Smooth muscle cell (in vitro differentiated cells): ENCODE measurements around the gene SLC26A9. TPM values are rescaled to one million over a fixed set of nuclear protein-coding genes. Genes with fewer than 3 reads are reported as not detected.

ENCODE experiments used
- DNase-seq: peaks from one replicate; lab custom pipeline; 2025; ENCODE audit not compliant: unreplicated experiment; lab: John Stamatoyannopoulos, UW
- H2AFZ ChIP-seq: fragments of 200-600 bp; sonication (generic); 2 replicates; pipeline ENCODE4 v1.6.0; 2016; ENCODE audit warnings: antibody characterized with exemption, low read depth, mild to moderate bottlenecking
- H3F3A ChIP-seq: fragments of 200-600 bp; sonication (generic); 2 replicates; pipeline ENCODE4 v1.6.0; 2017; ENCODE audit warnings: antibody characterized with exemption, low read depth
- H3K27ac ChIP-seq: fragments of 200-600 bp; sonication (generic); 2 replicates; pipeline ENCODE4 v1.5.1; 2016; ENCODE audit warnings: low read depth, mild to moderate bottlenecking
- H3K27me3 ChIP-seq: fragments of 200-600 bp; sonication (generic); 2 replicates; pipeline ENCODE4 v1.6.1; 2016; ENCODE audit warnings: low read depth, mild to moderate bottlenecking
- H3K36me3 ChIP-seq: fragments of 200-600 bp; sonication (generic); 2 replicates; pipeline ENCODE4 v1.5.1; 2016; ENCODE audit warnings: low read depth
- H3K4me1 ChIP-seq: fragments of 200-600 bp; sonication (generic); 2 replicates; pipeline ENCODE4 v1.5.1; 2016; ENCODE audit warnings: low read depth
- H3K4me2 ChIP-seq: fragments of 200-600 bp; sonication (generic); 2 replicates; pipeline ENCODE4 v1.6.0; 2016; ENCODE audit warnings: mild to moderate bottlenecking
- H3K4me3 ChIP-seq: fragments of 200-600 bp; sonication (generic); 2 replicates; pipeline ENCODE4 v1.5.1; 2016; ENCODE audit warnings: mild to moderate bottlenecking
- H3K79me2 ChIP-seq: fragments of 200-600 bp; sonication (generic); 2 replicates; pipeline ENCODE4 v1.6.0; 2016; ENCODE audit warnings: low read depth, mild to moderate bottlenecking
- H3K9ac ChIP-seq: fragments of 200-600 bp; sonication (generic); 2 replicates; pipeline ENCODE4 v1.6.0; 2016; ENCODE audit warnings: low read depth
- H3K9me3 ChIP-seq: fragments of 200-600 bp; sonication (generic); replicated peaks from 2 replicates; pipeline ENCODE4 v1.5.1; 2016; ENCODE audit warnings: low read depth
- H4K20me1 ChIP-seq: fragments of 200-600 bp; sonication (generic); 2 replicates; pipeline ENCODE4 v1.6.0; 2016; ENCODE audit warnings: low read depth
- CTCF ChIP-seq: fragments of 200-600 bp; sonication (generic); IDR thresholded peaks from 2 replicates; pipeline ENCODE4 v1.5.1; 2017; ENCODE audit warnings: borderline replicate concordance, mild to moderate bottlenecking, antibody characterized with exemption; ENCODE audit not compliant: insufficient read depth, poor library complexity, severe bottlenecking
- WGBS: methylation state at CpG from one replicate; pipeline ENCODE4 v1.1.7; 2016; ENCODE audit warnings: low lambda C conversion rate; 5-methylcytosine and 5-hydroxymethylcytosine counted together
- polyA plus RNA-seq: library from polyadenylated mRNA; unstranded; fragments of >200 nt; fragmentation: Nextera tagmentation; extraction: Ambion mirVana; gene quantifications from 2 replicates; pipeline ENCODE4 v1.2.1, GENCODE V29; 2016
- total RNA-seq: library from RNA; depleted of rRNA; stranded (reverse); fragments of >200 nt; gene quantifications from 2 replicates; pipeline ENCODE4 v1.2.3, GENCODE V29; 2014

The SLC26A9 gene
- total and polyA plus RNA-seq, 2 experiments from 2014 or later, result not detected

DNA sequence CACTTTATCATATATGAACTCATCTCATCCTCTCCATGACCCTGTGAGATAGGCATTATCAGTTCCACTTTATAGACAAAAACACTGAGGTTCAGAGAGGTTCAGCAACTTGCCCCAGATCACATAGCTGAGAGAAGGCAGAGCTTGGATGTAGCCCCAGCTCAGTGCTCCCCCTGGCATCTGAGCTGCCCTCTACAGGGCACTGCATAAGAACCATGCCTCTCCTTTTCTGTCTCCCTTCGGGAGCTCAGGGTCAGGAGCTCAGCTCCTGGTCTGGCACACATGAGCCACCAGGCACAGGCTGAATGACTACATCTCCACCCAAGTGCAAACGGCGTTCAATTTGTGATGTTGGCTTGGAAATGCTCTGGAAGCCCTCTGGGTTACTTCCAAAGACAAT lies 43.0 kb upstream of the SLC26A9 start:
- H3K79me2 ChIP-seq, result no peaks in the 10 kb centered on the region
- H3K9ac ChIP-seq, result no peak overlapping the region
- no peaks in the 10 kb centered on the region for H3F3A ChIP-seq
- H3K27me3 ChIP-seq, result no peaks in the 10 kb centered on the region
- no peak for DNase-seq
- no peak overlapping the region for H3K27ac ChIP-seq
- no peak overlapping the region for H3K4me2 ChIP-seq
- 87% methylated on average over 3 of the region's 3 CpGs for WGBS
- peaks cover 4% of the 10 kb centered on the region for H4K20me1 ChIP-seq
- H3K9me3 ChIP-seq, result no peaks in the 10 kb centered on the region
- TF ChIP-seq CTCF, result no peak
- H3K36me3 ChIP-seq, result no peaks in the 10 kb centered on the region
- H2AFZ ChIP-seq, result no peak overlapping the region
- no peaks in the 10 kb centered on the region for H3K4me1 ChIP-seq
- H3K4me3 ChIP-seq, result no peak overlapping the region

GRCh38 chr1:205985330-205986005 lies 42.2 kb upstream of the SLC26A9 start:
- no peak for DNase-seq

DNA sequence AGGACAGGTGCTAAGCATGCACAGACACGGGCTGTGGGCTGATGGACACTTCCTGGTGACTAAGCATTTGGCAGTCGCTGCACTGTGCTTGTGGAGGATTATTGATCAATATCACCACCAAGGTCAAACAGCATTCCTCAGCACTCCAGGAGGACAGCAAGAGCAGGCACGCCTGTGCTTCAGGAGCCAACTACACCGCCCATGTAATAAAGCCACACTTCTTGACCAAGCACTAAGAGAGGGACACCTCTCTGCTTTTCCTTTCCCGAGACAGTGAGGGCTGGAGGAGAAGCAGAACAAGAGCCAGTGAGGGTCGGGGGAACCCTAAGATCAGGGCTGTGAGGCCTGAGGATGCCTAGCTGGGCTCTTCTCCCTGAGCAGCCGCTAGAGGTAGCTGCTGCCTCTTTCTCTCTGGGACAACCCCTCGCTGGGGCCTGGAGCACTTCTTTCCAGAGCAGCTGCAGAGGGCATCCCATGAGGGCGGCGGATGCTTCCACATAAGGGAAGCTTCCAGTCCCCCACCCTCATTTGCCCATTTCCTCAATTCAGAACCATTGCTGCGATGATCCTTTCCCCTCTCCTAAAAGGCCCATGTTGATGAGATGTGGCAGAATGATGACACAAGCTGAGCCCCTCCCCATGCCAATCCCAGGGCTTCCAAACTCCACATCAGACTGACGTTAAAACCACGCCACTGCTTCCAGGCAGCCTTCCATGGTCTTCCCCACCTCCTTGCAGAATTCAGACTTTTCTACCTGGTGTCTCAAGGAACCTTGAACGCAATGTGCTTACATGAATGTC lies 40.9 kb upstream of the SLC26A9 start:
- H3K27ac ChIP-seq, result no peak overlapping the region
- H3K4me3 ChIP-seq, result no peak overlapping the region
- no peaks in the 10 kb centered on the region for H3K27me3 ChIP-seq
- H3K4me1 ChIP-seq, result no peaks in the 10 kb centered on the region
- DNase-seq, result no peak
- peaks cover 4% of the 10 kb centered on the region for H4K20me1 ChIP-seq
- no peak overlapping the region for H3K9ac ChIP-seq
- no peaks in the 10 kb centered on the region for H3K9me3 ChIP-seq
- peak; percentile 66 for TF ChIP-seq CTCF
- no peaks in the 10 kb centered on the region for H3K79me2 ChIP-seq
- H3K4me2 ChIP-seq, result no peak overlapping the region
- H3K36me3 ChIP-seq, result no peaks in the 10 kb centered on the region
- 46% methylated on average over 14 of the region's 14 CpGs for WGBS
- H2AFZ ChIP-seq, result no peak overlapping the region
- no peaks in the 10 kb centered on the region for H3F3A ChIP-seq

More at GRCh38 chr1:205985330-205986005, 42.2 kb upstream of the SLC26A9 start:
- Histone ChIP-seq H4K20me1 (peaks cover 4% of the 10 kb centered on the region), H3K4me1 (no peaks in the 10 kb centered on the region), H3F3A (no peaks in the 10 kb centered on the region), H3K27ac (no peak overlapping the region), H3K4me3 (no peak overlapping the region), H3K79me2 (no peaks in the 10 kb centered on the region), H3K9me3 (no peaks in the 10 kb centered on the region), H2AFZ (no peak overlapping the region), H3K36me3 (no peaks in the 10 kb centered on the region), H3K27me3 (no peaks in the 10 kb centered on the region), H3K9ac (no peak overlapping the region), H3K4me2 (no peak overlapping the region)
- no peak for TF ChIP-seq CTCF
- WGBS, result 77% methylated on average over 9 of the region's 9 CpGs
